ENCODE measurements around the gene DMP1. TPM values are rescaled to one million over a fixed set of nuclear protein-coding genes. Genes with fewer than 3 reads are reported as not detected.
A peak's percentile ranks its signal among the peaks of the same experiment; 100 is the strongest.
"Not testable (repeated sequence)": the region's sequence is repeated elsewhere in the genome, so short reads cannot be mapped to it uniquely, and the experiment has no call there.

Gene DMP1
- total and polyA plus RNA-seq, 11 donors, result not detected

- H3K27ac ChIP-seq, result peak overlapping the region; percentile 6 to 71 (median 47)
- H3K27me3 ChIP-seq, result no peaks in the 10 kb centered on the region
- peaks cover 0 to 21% (median 7%) of the 10 kb centered on the region in 12 donors for H3K4me1 ChIP-seq
- DNase-seq (peak in 4 of 5 donors; percentile 37 to 60 (median 48)), ATAC-seq (peak in 3 of 4 donors; percentile 70 to 85 (median 78))
- TF ChIP-seq, protein P1, sequence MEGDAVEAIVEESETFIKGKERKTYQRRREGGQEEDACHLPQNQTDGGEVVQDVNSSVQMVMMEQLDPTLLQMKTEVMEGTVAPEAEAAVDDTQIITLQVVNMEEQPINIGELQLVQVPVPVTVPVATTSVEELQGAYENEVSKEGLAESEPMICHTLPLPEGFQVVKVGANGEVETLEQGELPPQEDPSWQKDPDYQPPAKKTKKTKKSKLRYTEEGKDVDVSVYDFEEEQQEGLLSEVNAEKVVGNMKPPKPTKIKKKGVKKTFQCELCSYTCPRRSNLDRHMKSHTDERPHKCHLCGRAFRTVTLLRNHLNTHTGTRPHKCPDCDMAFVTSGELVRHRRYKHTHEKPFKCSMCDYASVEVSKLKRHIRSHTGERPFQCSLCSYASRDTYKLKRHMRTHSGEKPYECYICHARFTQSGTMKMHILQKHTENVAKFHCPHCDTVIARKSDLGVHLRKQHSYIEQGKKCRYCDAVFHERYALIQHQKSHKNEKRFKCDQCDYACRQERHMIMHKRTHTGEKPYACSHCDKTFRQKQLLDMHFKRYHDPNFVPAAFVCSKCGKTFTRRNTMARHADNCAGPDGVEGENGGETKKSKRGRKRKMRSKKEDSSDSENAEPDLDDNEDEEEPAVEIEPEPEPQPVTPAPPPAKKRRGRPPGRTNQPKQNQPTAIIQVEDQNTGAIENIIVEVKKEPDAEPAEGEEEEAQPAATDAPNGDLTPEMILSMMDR (IDR thresholded peaks at IDR 0.05), result no peak
- TF ChIP-seq POLR2A (IDR thresholded peaks at IDR 0.05), result no peak
- no peaks in the 10 kb centered on the region for H3K36me3 ChIP-seq
- peaks cover 0 to 31% (median 4%) of the 10 kb centered on the region in 12 donors for H3K9me3 ChIP-seq
- 35 to 50% (median 40%) methylated on average over 7 of the region's 7 CpGs for WGBS, 4 donors
- intact Hi-C loops (cut with DNase I), result loop anchor here (2.0 to 10.0 kb wide), 11 partner anchors 133 to 537 kb away; partner anchors contain the start of gene SPP1 (in 4 of the 10)
- no peak overlapping the region for H3K4me3 ChIP-seq
Measured at GRCh38 chr4:87677731-87678130, 27.7 kb downstream of the DMP1 start.

DNA sequence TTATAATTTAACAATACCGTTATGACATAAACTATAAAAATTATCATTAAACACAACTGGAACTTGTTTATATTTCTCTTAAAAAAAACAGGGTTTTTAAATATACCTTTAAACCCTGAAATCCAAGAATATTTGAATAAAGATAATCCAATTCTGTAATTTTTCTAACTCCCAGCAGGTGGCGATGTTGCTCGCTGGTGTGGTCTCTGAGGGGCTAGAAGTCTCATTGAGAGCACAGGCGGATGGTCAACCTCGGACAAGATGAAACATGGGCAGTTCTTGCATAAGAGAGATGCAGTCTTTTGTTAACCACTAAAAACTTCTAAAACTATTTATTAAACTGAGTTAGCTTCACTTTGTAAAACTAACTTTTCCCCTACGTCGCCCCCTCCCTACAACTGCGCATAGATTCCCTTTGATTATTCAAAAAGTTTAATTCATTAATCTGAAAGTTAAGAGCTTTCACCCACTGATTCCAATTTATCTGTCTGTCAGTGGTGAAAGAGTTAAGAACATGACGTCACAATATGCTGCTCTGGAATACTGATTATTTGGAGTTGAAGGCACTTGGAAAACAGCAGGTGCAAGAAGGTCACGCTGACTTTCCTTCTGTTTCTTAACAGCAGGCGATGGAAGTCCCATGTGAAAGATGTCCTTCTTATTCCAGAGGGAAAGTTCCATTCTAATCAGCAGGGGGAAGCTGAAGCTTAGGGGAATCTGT, 29.5 kb downstream of the DMP1 start:
- DNase-seq (peak in 4 of 5 donors; percentile 56 to 66 (median 60)), ATAC-seq (peak; percentile 70 to 90 (median 80))
- Histone ChIP-seq H3K36me3 (no peaks in the 10 kb centered on the region), H3K4me3 (peak overlapping the region in 1 of 12 donors; percentile 9), H3K27ac (peak overlapping the region in 9 of 12 donors; percentile 18 to 63 (median 40)), H3K4me1 (peaks cover 0 to 21% (median 7%) of the 10 kb centered on the region in 12 donors), H3K27me3 (no peaks in the 10 kb centered on the region), H3K9me3 (peaks cover 0 to 26% (median 6%) of the 10 kb centered on the region in 12 donors)
- 31 to 39% (median 35%) methylated on average over 11 of the region's 11 CpGs for WGBS, 4 donors
- intact Hi-C loops (cut with DNase I), result loop anchor here (1.0 to 10.0 kb wide), 13 partner anchors 135 to 535 kb away; partner anchors contain the start of gene SPP1 (in 6 of the 10)
- no peak for TF ChIP-seq POLR2A (IDR thresholded peaks at IDR 0.05)
- TF ChIP-seq, protein P1 (IDR thresholded peaks at IDR 0.05), result peak; percentile 71 to 91 (median 77)

DNA sequence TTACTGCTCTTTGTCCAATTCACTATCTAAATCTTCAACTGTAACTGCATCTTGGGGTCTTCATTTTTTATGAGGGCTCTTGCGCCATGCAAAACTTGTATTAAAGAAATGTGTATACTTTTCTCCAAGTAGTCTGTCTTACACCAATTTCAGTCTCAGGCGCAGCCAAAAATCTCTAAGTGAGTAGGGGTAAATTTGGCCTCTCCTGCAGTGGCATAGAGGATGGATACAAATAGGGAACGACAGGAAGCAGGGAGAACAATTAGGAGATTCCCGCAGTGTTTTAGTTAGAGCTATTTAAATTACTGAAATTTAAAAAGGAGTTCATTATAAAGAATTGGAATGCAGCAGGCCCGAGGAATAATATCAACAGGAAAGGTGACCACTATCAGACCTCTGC, 30.2 kb downstream of the DMP1 start:
- Histone ChIP-seq H3K9me3 (peaks cover 0 to 19% (median 3%) of the 10 kb centered on the region in 12 donors), H3K36me3 (no peaks in the 10 kb centered on the region), H3K4me1 (peaks cover 0 to 21% (median 7%) of the 10 kb centered on the region in 12 donors), H3K27ac (peak overlapping the region in 7 of 12 donors; percentile 18 to 59 (median 40)), H3K4me3 (no peak overlapping the region), H3K27me3 (no peaks in the 10 kb centered on the region)
- 52 to 65% (median 56%) methylated on average over 5 of the region's 5 CpGs for WGBS, 4 donors
- TF ChIP-seq POLR2A (IDR thresholded peaks at IDR 0.05), result no peak
- TF ChIP-seq, protein P1 (IDR thresholded peaks at IDR 0.05), result no peak
- DNase-seq, result no peak
- intact Hi-C loops (cut with DNase I), result loop anchor here in 7 of 10 donors (2.0 to 10.0 kb wide), 4 partner anchors 159 to 532 kb away; partner anchors contain the start of gene SPP1 (in 2 of the 7)
- ATAC-seq, result no peak

- DNase-seq, result no peak
- TF ChIP-seq POLR2A (IDR thresholded peaks at IDR 0.05), result no peak
- TF ChIP-seq, protein P1 (IDR thresholded peaks at IDR 0.05), result no peak
- Histone ChIP-seq H3K27me3 (no peaks in the 10 kb centered on the region), H3K36me3 (no peaks in the 10 kb centered on the region), H3K4me1 (no peaks in the 10 kb centered on the region), H3K4me3 (no peak overlapping the region), H3K9me3 (peaks cover 0 to 27% (median 14%) of the 10 kb centered on the region in 12 donors), H3K27ac (no peak overlapping the region)
- ATAC-seq, result no peak
- WGBS, 4 donors, result 65 to 86% (median 77%) methylated on average over 3 of the region's 3 CpGs
- intact Hi-C loops (cut with DNase I), result loop anchor here in 4 of 10 donors (10.0 kb wide), 2 partner anchors 276 to 286 kb away; partner anchors contain the start of gene SPP1 (in 2 of the 4)
Measured at GRCh38 chr4:87688316-87688715, 38.2 kb downstream of the DMP1 start.

GRCh38 chr4:87690947-87691346, 40.9 kb downstream of the DMP1 start:
- H3K9me3 ChIP-seq, result peaks cover 0 to 26% (median 14%) of the 10 kb centered on the region in 12 donors
- 80 to 90% (median 86%) methylated on average over 1 of the region's 1 CpG for WGBS, 4 donors
- H3K27me3 ChIP-seq; intact Hi-C loops (cut with DNase I); H3K4me3 ChIP-seq; DNase-seq; ATAC-seq; H3K4me1 ChIP-seq; H3K27ac ChIP-seq; H3K36me3 ChIP-seq: not testable (repeated sequence)

DNA sequence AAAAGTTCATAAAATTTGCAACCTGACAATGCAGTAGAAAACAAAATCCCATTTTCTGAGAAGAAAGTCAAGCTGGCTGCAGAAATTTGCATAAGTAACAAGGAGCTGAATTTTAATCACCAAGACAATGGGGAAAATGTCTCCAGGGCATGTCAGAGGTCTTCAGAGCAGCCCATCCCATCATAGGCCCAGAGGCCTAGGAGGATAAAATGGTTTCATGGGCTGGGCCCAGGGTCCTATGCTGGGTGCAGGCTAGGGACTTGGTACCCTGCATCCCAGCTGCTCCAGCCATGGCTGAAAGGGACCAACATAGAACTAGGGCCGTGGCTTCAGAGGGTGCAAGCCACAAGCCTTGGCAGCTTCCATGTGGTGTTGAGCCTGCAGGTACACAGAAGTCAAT, 42.0 kb downstream of the DMP1 start:
- H3K36me3 ChIP-seq; H3K4me3 ChIP-seq; H3K27ac ChIP-seq; H3K4me1 ChIP-seq; ATAC-seq; intact Hi-C loops (cut with DNase I); H3K27me3 ChIP-seq; DNase-seq: not testable (repeated sequence)
- peaks cover 0 to 26% (median 14%) of the 10 kb centered on the region in 12 donors for H3K9me3 ChIP-seq
- WGBS, 4 donors, result 14 to 35% (median 28%) methylated on average over 1 of the region's 1 CpG

All from heart left ventricle (tissue), 16 donors.